HFF-Myc (cell line): ENCODE data around the gene PRDM11.
"Not testable (repeated sequence)": the region's sequence is repeated elsewhere in the genome, so short reads cannot be mapped to it uniquely, and the experiment has no call there.

Experiments
- DNase-seq: peaks from one replicate; pipeline ENCODE4 v3.0.0-alpha.2; 2011; ENCODE audit warnings: low read depth; ENCODE audit errors: extremely low read depth
- H3K4me3 ChIP-seq: replicated peaks from 2 replicates; pipeline ENCODE4 v1.5.1; 2011; ENCODE audit warnings: low read depth, mild to moderate bottlenecking, control low read depth, low read length
- CTCF ChIP-seq: IDR thresholded peaks from 2 replicates; pipeline ENCODE4 v1.5.1; 2012; ENCODE audit warnings: mild to moderate bottlenecking, low read depth, low read length, control low read depth; ENCODE audit errors: missing control alignments

Gene PRDM11

GRCh38 chr11:45108070-45109064 is 38.1 kb upstream of the PRDM11 start:
- no peak for DNase-seq
- no peak for TF ChIP-seq CTCF
- no peak overlapping the region for H3K4me3 ChIP-seq

GRCh38 chr11:45109400-45109799 is 37.0 kb upstream of the PRDM11 start:
- DNase-seq, result no peak
- H3K4me3 ChIP-seq, result no peak overlapping the region
- no peak for TF ChIP-seq CTCF

- no peak for DNase-seq
- peak; percentile 65 for TF ChIP-seq CTCF
- no peak overlapping the region for H3K4me3 ChIP-seq
These were observed 35.9 kb upstream of the PRDM11 start for GRCh38 chr11:45110562-45110961.

- DNase-seq, result no peak
These were observed 32.6 kb upstream of the PRDM11 start for GRCh38 chr11:45113807-45114206.

GRCh38 chr11:45127836-45128235 is 18.6 kb upstream of the PRDM11 start:
- DNase-seq, H3K4me3 ChIP-seq: not testable (repeated sequence)

More at GRCh38 chr11:45113807-45114206, 32.6 kb upstream of the PRDM11 start:
- no peak for TF ChIP-seq CTCF
- H3K4me3 ChIP-seq, result no peak overlapping the region

GRCh38 chr11:45133878-45134277 is 12.6 kb upstream of the PRDM11 start:
- TF ChIP-seq CTCF, result no peak
- DNase-seq, result no peak
- no peak overlapping the region for H3K4me3 ChIP-seq

- no peak for DNase-seq
- no peak for TF ChIP-seq CTCF
- no peak overlapping the region for H3K4me3 ChIP-seq
These were observed 5.3 kb upstream of the PRDM11 start for GRCh38 chr11:45141171-45141570.
